ENCODE measurements around the gene TTC33.

GRCh38 chr5:40524677-40525076, 231.1 kb downstream of the TTC33 start:
- no peak for TF ChIP-seq POLR2A (IDR thresholded peaks at IDR 0.05; ENCODE audit: low read depth, low read length)
- no peak for TF ChIP-seq POLR2AphosphoS5 (IDR thresholded peaks at IDR 0.05; ENCODE audit: low read depth, low read length)
- no peak for TF ChIP-seq TAF1 (IDR thresholded peaks at IDR 0.05; ENCODE audit: low read depth, low read length)
- TF ChIP-seq POU2F2 (IDR thresholded peaks at IDR 0.05; ENCODE audit: low read depth, low read length), result no peak

Data from GM12891 (cell line).